GM12878 (cell line): Measurements from ENCODE around the gene FBLN5. TPM values are rescaled to one million over a fixed set of nuclear protein-coding genes. Genes with fewer than 3 reads are reported as not detected.
A peak's percentile ranks its signal among the peaks of the same experiment; 100 is the strongest.

ENCODE experiments used
- ATAC-seq: fragments of 200-7000 bp; cut with Tn5 transposase; 3 replicates; pipeline ENCODE4 v1.9.1; 2020; ENCODE audit warnings: mild to moderate bottlenecking, moderate library complexity
- BruUV-seq: library from RNA; stranded (reverse); fragments of 400-500 nt; replicated peaks from 2 replicates; lab custom pipeline; 2021; lab: Mats Ljungman, UMichigan
- CTCF ChIA-PET: fragments of 300-600 bp; sonication (Branson Sonifier 250); formaldehyde crosslinking; extraction: SDS; loops from one replicate; lab custom pipeline; 2021; ENCODE audit warnings: inconsistent platforms; lab: Yijun Ruan, JAX
- POLR2A ChIA-PET: fragments of 350-600 bp; formaldehyde crosslinking; extraction: SDS; loops from one replicate; lab custom pipeline; 2021; ENCODE audit warnings: inconsistent platforms; lab: Charles Lee
- RAD21 ChIA-PET: fragments of 300-600 bp; sonication (Branson Sonifier 250); formaldehyde crosslinking; loops from one replicate; lab custom pipeline; 2023; ENCODE audit warnings: antibody characterized with exemption; ENCODE audit not compliant: unreplicated experiment; lab: Charles Lee
- SMC1A ChIA-PET: fragments of 300-600 bp; sonication (Branson Sonifier 250); formaldehyde crosslinking; loops from one replicate; lab custom pipeline; 2023; ENCODE audit not compliant: unreplicated experiment, uncharacterized antibody; lab: Charles Lee
- DNase-seq: peaks from one replicate; pipeline ENCODE4 v3.0.0-alpha.2; 2011; ENCODE audit warnings: low read depth, low spot score
- FAIRE-seq: peaks from 3 replicates; lab custom pipeline; 2011; peaks lifted over from hg19 to GRCh38; lab: Jason Lieb, UNC
- H2AFZ ChIP-seq: 2 replicates; pipeline ENCODE4 v1.6.0; 2011; ENCODE audit warnings: low read depth, low read length, control low read depth; ENCODE audit not compliant: control insufficient read depth
- H3K27ac ChIP-seq: 2 replicates; pipeline ENCODE4 v1.5.1; 2011; ENCODE audit warnings: control low read depth; ENCODE audit not compliant: control insufficient read depth, insufficient read depth
- H3K27me3 ChIP-seq, 2 experiments: replicated peaks in 1 of 2; 2 replicates each; pipeline versions ENCODE4 v1.6.0 to v1.6.1; 2011; ENCODE audit warnings: low read length in 1 of 2; ENCODE audit not compliant: control insufficient read depth in 2 of 2, insufficient read depth in 2 of 2
- H3K36me3 ChIP-seq, 2 experiments: 2 replicates each; pipeline ENCODE4 v1.5.1; 2011; ENCODE audit warnings: low read length in 1 of 2; ENCODE audit not compliant: control insufficient read depth in 2 of 2, insufficient read depth in 2 of 2
- H3K4me1 ChIP-seq: 2 replicates; pipeline ENCODE4 v1.6.1; 2011; ENCODE audit warnings: mild to moderate bottlenecking, low read length, moderate library complexity, mixed read lengths; ENCODE audit not compliant: control insufficient read depth, insufficient read depth
- H3K4me2 ChIP-seq: 2 replicates; pipeline ENCODE4 v1.6.0; 2011; ENCODE audit warnings: control low read depth; ENCODE audit not compliant: control insufficient read depth, insufficient read depth
- H3K4me3 ChIP-seq: fragments of 200-600 bp; sonication (generic); 2 replicates; pipeline ENCODE4 v1.5.1; 2016
- H3K79me2 ChIP-seq: 2 replicates; pipeline ENCODE4 v1.6.0; 2011; ENCODE audit warnings: low read length; ENCODE audit not compliant: control insufficient read depth, insufficient read depth
- H3K9ac ChIP-seq: 2 replicates; pipeline ENCODE4 v1.8.0; 2011; ENCODE audit warnings: low read length, control low read depth, mixed read lengths; ENCODE audit not compliant: control insufficient read depth, insufficient read depth
- H3K9me3 ChIP-seq: replicated peaks from 3 replicates; pipeline ENCODE4 v1.5.1; 2011; ENCODE audit warnings: mild to moderate bottlenecking, low read length; ENCODE audit not compliant: control insufficient read depth, insufficient read depth
- H4K20me1 ChIP-seq: 2 replicates; pipeline ENCODE4 v1.6.0; 2011; ENCODE audit not compliant: control insufficient read depth, insufficient read depth
- CHD4 ChIP-seq: fragments of 200-600 bp; sonication (generic); IDR thresholded peaks from 2 replicates; pipeline ENCODE4 v1.6.1; 2016; ENCODE audit warnings: mild to moderate bottlenecking
- CREB1 ChIP-seq: IDR thresholded peaks from 2 replicates; pipeline ENCODE4 v1.6.1; 2012; ENCODE audit warnings: low read depth, mild to moderate bottlenecking, inconsistent platforms
- IKZF2 ChIP-seq, 2 experiments: fragments of 450-650 bp; IDR thresholded peaks; 2 replicates each; pipeline ENCODE4 v1.6.1; 2017; ENCODE audit warnings: mild to moderate bottlenecking in 2 of 2, moderate library complexity in 2 of 2
- IRF3 ChIP-seq: fragments of 450-650 bp; IDR thresholded peaks from 2 replicates; pipeline ENCODE4 v1.6.1; 2014; ENCODE audit warnings: mild to moderate bottlenecking
- PAX5 ChIP-seq: IDR thresholded peaks from 2 replicates; pipeline ENCODE4 v1.6.1; 2011; ENCODE audit warnings: low read depth, low read length, borderline replicate concordance
- RELB ChIP-seq: fragments of 450-650 bp; IDR thresholded peaks from 2 replicates; pipeline ENCODE4 v1.6.1; 2017; ENCODE audit warnings: low read depth, mild to moderate bottlenecking, moderate library complexity
- STAT1 ChIP-seq: fragments of 450-650 bp; conservative IDR thresholded peaks from 2 replicates; pipeline ENCODE4 v1.6.1; 2014; ENCODE audit warnings: antibody characterized with exemption, mild to moderate bottlenecking
- SUPT20H ChIP-seq: IDR thresholded peaks from 2 replicates; pipeline ENCODE4 v1.6.1; 2011; ENCODE audit warnings: low read depth, mild to moderate bottlenecking, low read length, moderate library complexity, borderline replicate concordance; ENCODE audit not compliant: control insufficient read depth
- TARDBP ChIP-seq: IDR thresholded peaks from 2 replicates; pipeline ENCODE4 v1.6.1; 2016; ENCODE audit warnings: borderline replicate concordance
- TCF12 ChIP-seq: IDR thresholded peaks from 2 replicates; pipeline ENCODE4 v1.6.1; 2011; ENCODE audit warnings: low read depth, mild to moderate bottlenecking, low read length
- WGBS: methylation state at CpG from one replicate; pipeline ENCODE4 v1.1.6; 2016; ENCODE audit warnings: low lambda C conversion rate; ENCODE audit not compliant: insufficient replicate concordance, insufficient coverage; ENCODE audit errors: missing lambda C conversion rate; 5-methylcytosine and 5-hydroxymethylcytosine counted together
- in situ Hi-C: fragments of 300-500 bp; cut with MboI; formaldehyde crosslinking; loops from 9 replicates; pipeline ENCODE4 v1.14.3; 2018; ENCODE audit warnings: mixed read lengths
- intact Hi-C: fragments of 100-400 bp; cut with micrococcal nuclease; formaldehyde crosslinking; loops from one replicate; pipeline ENCODE4 v1.14.2; 2022; ENCODE audit not compliant: unreplicated experiment
- polyA plus RNA-seq, 11 experiments: library from polyadenylated mRNA; depleted of rRNA in 4 of 11; unstranded in 6 of 11; stranded (reverse) in 5 of 11; fragments of >200 nt; fragmentation: Nextera tagmentation in 4 of 11; fragmentation: Illumina TruSeq in 1 of 11; extraction: Ambion mirVana in 4 of 11; extraction: Trizol in 1 of 11; gene quantifications; 1 replicate in 1 of 11; 2 replicates in 10 of 11; pipeline versions ENCODE4 v1.2.1 to v1.2.3, GENCODE V29; 2011 to 2016; ENCODE audit warnings: inconsistent platforms in 2 of 11, missing spikeins in 2 of 11, low read depth in 1 of 11
- total RNA-seq, 4 experiments: library from RNA; depleted of rRNA in 3 of 4; stranded (reverse); fragments of >200 nt in 3 of 4; fragmentation: Illumina TruSeq in 1 of 4; extraction: Trizol in 1 of 4; gene quantifications; 2 replicates each; pipeline versions ENCODE4 v1.2.1 to v1.2.3, GENCODE V29; 2013 to 2021

Gene FBLN5
- total and polyA plus RNA-seq, 10 of the 15 experiments (the other 5 are each of a cell fraction or from before 2014, with no cell fraction given): 0.03 to 0.64 (median 0.24) TPM

GRCh38 chr14:91968280-91968679, 20.8 kb upstream of the FBLN5 start:
- intact Hi-C loops (no loop called here), in situ Hi-C loops (no loop called here)
- CTCF ChIA-PET: interaction anchor here (1.3 kb wide), 1 partner anchor 28 kb away, joined by 3 read pairs; no protein-coding TSS in a partner anchor
- Histone ChIP-seq H3K79me2 (no peaks in the 10 kb centered on the region), H2AFZ (no peak overlapping the region), H3K27me3 (no peaks in the 10 kb centered on the region), H3K27ac (no peak overlapping the region), H3K9ac (no peak overlapping the region), H4K20me1 (no peaks in the 10 kb centered on the region), H3K4me3 (no peak overlapping the region), H3K4me2 (no peak overlapping the region), H3K9me3 (no peaks in the 10 kb centered on the region), H3K36me3 (peaks cover 0 to 15% of the 10 kb centered on the region in 2 experiments; a peak in 3 of 4 replicates), H3K4me1 (no peaks in the 10 kb centered on the region)
- no peak for TF ChIP-seq SUPT20H
- FAIRE-seq (no peak), ATAC-seq (peak; percentile 42; the same call in 1 of the 3 replicates), DNase-seq (no peak)
- no TSS peak for BruUV-seq
- 87% methylated on average over 6 of the region's 6 CpGs for WGBS
- POLR2A ChIA-PET: no interaction called here
- SMC1A ChIA-PET: no interaction called here
- RAD21 ChIA-PET: no interaction called here

DNA sequence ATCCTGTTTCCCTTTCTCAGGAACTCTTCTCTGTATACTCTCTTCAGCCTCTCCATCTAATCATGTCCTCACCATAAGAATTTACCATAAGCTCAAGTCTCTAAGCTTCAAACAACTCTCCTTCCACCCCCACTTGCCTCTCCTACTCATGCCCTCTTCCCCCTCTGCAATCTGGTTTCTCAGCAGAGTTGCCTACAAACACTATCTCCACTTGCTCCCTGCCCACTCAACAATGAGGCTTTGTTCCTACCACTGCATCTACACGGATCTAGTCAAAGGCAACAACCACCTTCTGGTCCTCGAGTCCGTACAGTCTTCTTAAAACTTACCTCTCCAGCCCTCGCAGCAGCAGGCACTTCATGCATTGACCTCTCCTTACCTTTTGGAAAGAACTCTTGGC, 17.2 kb upstream of the FBLN5 start:
- RAD21 ChIA-PET: no interaction called here
- Histone ChIP-seq H2AFZ (no peak overlapping the region), H3K9me3 (no peaks in the 10 kb centered on the region), H3K27me3 (no peaks in the 10 kb centered on the region), H3K79me2 (no peaks in the 10 kb centered on the region), H3K9ac (no peak overlapping the region), H3K4me1 (no peaks in the 10 kb centered on the region), H3K27ac (no peak overlapping the region), H3K4me3 (no peak overlapping the region), H4K20me1 (no peaks in the 10 kb centered on the region), H3K36me3 (peaks cover 0 to 5% of the 10 kb centered on the region in 2 experiments; a peak in 3 of 4 replicates), H3K4me2 (no peak overlapping the region)
- SMC1A ChIA-PET: interaction anchor here (0.5 to 1.3 kb wide), 2 partner anchors 10 to 515 kb away, joined by 4 to 5 read pairs; no protein-coding TSS in a partner anchor
- WGBS: 99% methylated on average over 4 of the region's 4 CpGs
- intact Hi-C loops: no loop called here
- ATAC-seq (no peak), DNase-seq (no peak), FAIRE-seq (peak; percentile 23)
- CTCF ChIA-PET: interaction anchor here (1.3 kb wide), 1 partner anchor 32 kb away, joined by 3 read pairs; no protein-coding TSS in a partner anchor
- BruUV-seq: no TSS peak
- in situ Hi-C loops: no loop called here
- TF ChIP-seq STAT1: no peak
- TF ChIP-seq IKZF2 (IDR thresholded peaks at IDR 0.05): no peak
- TF ChIP-seq CREB1: no peak
- no peak for TF ChIP-seq CHD4
- no peak for TF ChIP-seq TARDBP
- no peak for TF ChIP-seq IRF3
- no peak for TF ChIP-seq PAX5
- no peak for TF ChIP-seq TCF12
- TF ChIP-seq RELB: no peak
- POLR2A ChIA-PET: interaction anchor here (0.6 kb wide), 1 partner anchor 147 kb away, joined by 3 read pairs; no protein-coding TSS in a partner anchor
